ENCODE data around the gene SPOCD1. TPM values are rescaled to one million over a fixed set of nuclear protein-coding genes. Genes with fewer than 3 reads are reported as not detected.

SPOCD1 gene
- polyA plus RNA-seq, 2 of the 4 experiments (the other 2 are of a cell fraction): 0.98 to 4.8 TPM

- TF ChIP-seq, protein P1, sequence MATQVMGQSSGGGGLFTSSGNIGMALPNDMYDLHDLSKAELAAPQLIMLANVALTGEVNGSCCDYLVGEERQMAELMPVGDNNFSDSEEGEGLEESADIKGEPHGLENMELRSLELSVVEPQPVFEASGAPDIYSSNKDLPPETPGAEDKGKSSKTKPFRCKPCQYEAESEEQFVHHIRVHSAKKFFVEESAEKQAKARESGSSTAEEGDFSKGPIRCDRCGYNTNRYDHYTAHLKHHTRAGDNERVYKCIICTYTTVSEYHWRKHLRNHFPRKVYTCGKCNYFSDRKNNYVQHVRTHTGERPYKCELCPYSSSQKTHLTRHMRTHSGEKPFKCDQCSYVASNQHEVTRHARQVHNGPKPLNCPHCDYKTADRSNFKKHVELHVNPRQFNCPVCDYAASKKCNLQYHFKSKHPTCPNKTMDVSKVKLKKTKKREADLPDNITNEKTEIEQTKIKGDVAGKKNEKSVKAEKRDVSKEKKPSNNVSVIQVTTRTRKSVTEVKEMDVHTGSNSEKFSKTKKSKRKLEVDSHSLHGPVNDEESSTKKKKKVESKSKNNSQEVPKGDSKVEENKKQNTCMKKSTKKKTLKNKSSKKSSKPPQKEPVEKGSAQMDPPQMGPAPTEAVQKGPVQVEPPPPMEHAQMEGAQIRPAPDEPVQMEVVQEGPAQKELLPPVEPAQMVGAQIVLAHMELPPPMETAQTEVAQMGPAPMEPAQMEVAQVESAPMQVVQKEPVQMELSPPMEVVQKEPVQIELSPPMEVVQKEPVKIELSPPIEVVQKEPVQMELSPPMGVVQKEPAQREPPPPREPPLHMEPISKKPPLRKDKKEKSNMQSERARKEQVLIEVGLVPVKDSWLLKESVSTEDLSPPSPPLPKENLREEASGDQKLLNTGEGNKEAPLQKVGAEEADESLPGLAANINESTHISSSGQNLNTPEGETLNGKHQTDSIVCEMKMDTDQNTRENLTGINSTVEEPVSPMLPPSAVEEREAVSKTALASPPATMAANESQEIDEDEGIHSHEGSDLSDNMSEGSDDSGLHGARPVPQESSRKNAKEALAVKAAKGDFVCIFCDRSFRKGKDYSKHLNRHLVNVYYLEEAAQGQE (IDR thresholded peaks at IDR 0.05): no peak
- TF ChIP-seq USF2 (IDR thresholded peaks at IDR 0.05): no peak
These were observed 43.1 kb downstream of the SPOCD1 start (continued) for GRCh38 chr1:31772669-31773248.

DNA sequence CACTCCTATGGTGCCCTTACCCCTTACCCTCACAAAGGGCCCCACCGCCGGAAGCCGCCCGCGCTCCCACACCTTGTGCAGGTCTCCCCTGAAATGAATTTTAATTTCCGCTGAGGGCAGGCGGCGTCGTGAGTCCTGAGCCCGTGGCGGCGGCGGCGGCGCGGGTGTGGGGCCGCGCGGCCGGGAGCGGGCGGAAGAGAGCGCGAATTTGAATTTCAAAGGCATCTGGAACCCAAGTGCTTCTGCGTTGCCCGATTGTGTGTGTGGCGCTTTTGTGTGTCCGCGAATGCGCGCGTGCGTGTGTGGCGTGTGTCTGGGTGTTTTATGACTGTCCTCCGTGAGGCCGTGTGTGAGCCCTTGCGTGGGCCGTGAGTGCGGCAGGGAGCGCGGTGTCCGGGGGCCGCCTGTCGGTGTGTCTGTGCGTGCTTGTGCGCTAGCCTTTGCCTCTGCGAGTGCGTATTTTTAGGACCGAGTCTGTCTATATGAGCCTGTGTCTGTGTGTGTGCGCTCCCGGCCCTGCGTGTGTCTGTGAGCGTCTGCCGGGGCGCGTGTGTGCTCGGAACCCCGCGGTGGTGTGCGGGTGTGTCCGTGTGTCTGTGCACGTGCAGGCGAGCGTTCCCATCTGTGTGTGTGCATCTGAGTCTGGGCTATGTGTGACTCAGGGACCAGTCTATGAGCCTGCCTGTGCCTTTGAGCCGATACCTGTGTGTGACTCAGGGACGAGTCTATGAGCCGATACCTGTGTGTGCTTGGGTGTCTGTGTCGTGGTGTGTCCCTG is 43.7 kb downstream of the SPOCD1 start:
- FAIRE-seq: no peak
- no peak for ATAC-seq
- no peak overlapping the region for H3K4me2 ChIP-seq
- no peaks in the 10 kb centered on the region for H3K9me3 ChIP-seq
- H3K4me3 ChIP-seq: no peak overlapping the region
- no peak for TF ChIP-seq CHD2 (IDR thresholded peaks at IDR 0.05; ENCODE audit: low read length, partially characterized antibody)
- TF ChIP-seq RAD21 (conservative IDR thresholded peaks at IDR 0.05 in 1 of 2, IDR thresholded peaks at IDR 0.05 in 1 of 2): no peak
- TF ChIP-seq, protein P2, sequence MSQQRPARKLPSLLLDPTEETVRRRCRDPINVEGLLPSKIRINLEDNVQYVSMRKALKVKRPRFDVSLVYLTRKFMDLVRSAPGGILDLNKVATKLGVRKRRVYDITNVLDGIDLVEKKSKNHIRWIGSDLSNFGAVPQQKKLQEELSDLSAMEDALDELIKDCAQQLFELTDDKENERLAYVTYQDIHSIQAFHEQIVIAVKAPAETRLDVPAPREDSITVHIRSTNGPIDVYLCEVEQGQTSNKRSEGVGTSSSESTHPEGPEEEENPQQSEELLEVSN (IDR thresholded peaks at IDR 0.05; ENCODE audit: borderline replicate concordance, low read depth): no peak
- peaks cover 16% of the 10 kb centered on the region for H3K4me1 ChIP-seq
- 90% methylated on average over 56 of the region's 68 CpGs for WGBS (ENCODE audit: missing lambda C conversion rate)
- no peak overlapping the region for H3K27ac ChIP-seq
- POLR2A ChIA-PET: no interaction called here
- no peak for DNase-seq (ENCODE audit: low read depth in 1 of 2, low spot score in 1 of 2)
- CTCF ChIA-PET: no interaction called here

- Histone ChIP-seq H3K4me1 (peaks cover 22% of the 10 kb centered on the region), H3K9me3 (no peaks in the 10 kb centered on the region), H3K27ac (peak overlapping the region in 1 of 2 experiments; percentile 41; a peak in 2 of 6 replicates), H3K4me3 (no peak overlapping the region), H3K4me2 (peak overlapping the region; percentile 46)
- WGBS (ENCODE audit: missing lambda C conversion rate): 56% methylated on average over 3 of the region's 12 CpGs
- ChIA-PET POLR2A (no interaction called here), CTCF (interaction anchor here (0.8 to 14.7 kb wide), 4 partner anchors 14 to 292 kb away, joined by 3 to 242 read pairs (median 4); no protein-coding TSS in a partner anchor)
- no peak for DNase-seq (ENCODE audit: low read depth in 1 of 2, low spot score in 1 of 2)
- no peak for FAIRE-seq
- ATAC-seq: no peak
- TF ChIP-seq KDM5A (IDR thresholded peaks at IDR 0.05): no peak
- TF ChIP-seq JUN (IDR thresholded peaks at IDR 0.05): no peak
- TF ChIP-seq HOXB13 (CRISPR knock-in tag; IDR thresholded peaks at IDR 0.05; ENCODE audit: low read depth): no peak
- no peak for TF ChIP-seq MAZ (IDR thresholded peaks at IDR 0.05; ENCODE audit: borderline replicate concordance, low read depth, low read length)
- no peak for TF ChIP-seq ZC3H11A (IDR thresholded peaks at IDR 0.05)
- no peak for TF ChIP-seq POLR2A (IDR thresholded peaks at IDR 0.05; ENCODE audit: low read length)
- TF ChIP-seq MAX (IDR thresholded peaks at IDR 0.05): no peak
- TF ChIP-seq RFX5 (IDR thresholded peaks at IDR 0.05): no peak
- no peak for TF ChIP-seq TFCP2L1 (CRISPR knock-in tag; IDR thresholded peaks at IDR 0.05)
- no peak for TF ChIP-seq MYC (IDR thresholded peaks at IDR 0.05; ENCODE audit: borderline replicate concordance, low read length)
- TF ChIP-seq PHF8 (IDR thresholded peaks at IDR 0.05; ENCODE audit: borderline replicate concordance, low read depth): no peak
- no peak for TF ChIP-seq ZSCAN20 (CRISPR knock-in tag; IDR thresholded peaks at IDR 0.05)
- no peak for TF ChIP-seq CBX2 (IDR thresholded peaks at IDR 0.05; ENCODE audit: borderline replicate concordance, low read depth)
- no peak for TF ChIP-seq HOXB5 (CRISPR knock-in tag; IDR thresholded peaks at IDR 0.05)
- TF ChIP-seq CEBPB (IDR thresholded peaks at IDR 0.05): no peak
These were observed 46.0 kb downstream of the SPOCD1 start for GRCh38 chr1:31769720-31770390.
